Stimulated activated CD8-positive, alpha-beta memory T cell treated with anti-CD3 and anti-CD28 coated beads, Interleukin-2, amount 100 ng/mL, for 48 hours (primary cell): Measurements from ENCODE around the gene NCK2.
A peak's percentile ranks its signal among the peaks of the same experiment; 100 is the strongest.

Experiments
- DNase-seq, 2 donors: peaks; one replicate each; pipeline ENCODE4 v3.0.0-alpha.2; 2020; ENCODE audit warnings: low read depth in 2 of 2

Gene NCK2

DNA sequence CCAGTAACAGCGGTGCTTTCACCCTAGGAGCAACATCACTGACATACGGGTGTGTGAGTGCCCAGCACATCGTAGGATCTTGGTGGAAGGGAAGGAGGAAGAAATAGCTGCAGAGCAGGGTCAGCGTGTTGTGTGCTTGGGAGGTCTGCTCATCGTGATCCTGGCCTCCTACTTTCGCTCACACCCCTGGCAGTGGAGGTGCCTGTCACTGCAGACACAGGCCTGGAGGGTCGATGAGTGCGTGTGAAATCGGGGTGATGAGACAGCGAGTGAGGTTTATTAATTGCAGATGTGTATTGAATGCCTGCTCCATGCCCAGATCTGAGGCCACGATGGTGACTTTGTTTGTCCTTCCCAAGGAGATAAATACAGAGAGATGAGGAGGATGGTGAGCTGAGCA, 126.1 kb downstream of the NCK2 start:
- DNase-seq, result no peak

DNA sequence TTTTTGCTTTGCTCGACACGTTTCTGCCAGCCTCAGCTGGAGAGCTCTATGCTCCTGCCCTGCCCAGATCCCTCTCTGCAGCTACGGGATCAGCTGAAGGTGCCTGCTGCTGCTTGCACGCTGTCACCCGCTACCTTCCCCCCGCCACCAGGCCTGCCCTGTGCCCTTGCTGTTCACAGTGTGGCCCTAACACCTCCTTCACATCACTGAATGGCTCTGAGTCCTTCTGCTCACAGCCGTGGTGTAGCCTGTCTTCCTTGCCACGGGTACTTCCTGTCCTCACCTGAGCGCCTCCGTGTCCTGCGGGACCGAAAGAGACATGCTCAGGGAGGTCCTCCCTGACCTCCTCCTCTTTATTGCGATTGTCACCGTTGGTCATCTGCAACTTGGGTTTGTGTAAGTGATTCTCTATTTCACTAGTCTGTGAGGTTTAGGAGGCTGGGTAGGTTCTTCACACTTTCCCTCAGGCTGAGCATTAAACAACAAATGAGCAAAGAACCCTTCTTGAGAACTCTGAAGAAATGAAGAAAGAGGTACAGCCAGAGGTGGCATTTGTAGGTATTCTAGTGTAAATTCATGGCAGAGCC, 127.5 kb downstream of the NCK2 start:
- no peak for DNase-seq

DNA sequence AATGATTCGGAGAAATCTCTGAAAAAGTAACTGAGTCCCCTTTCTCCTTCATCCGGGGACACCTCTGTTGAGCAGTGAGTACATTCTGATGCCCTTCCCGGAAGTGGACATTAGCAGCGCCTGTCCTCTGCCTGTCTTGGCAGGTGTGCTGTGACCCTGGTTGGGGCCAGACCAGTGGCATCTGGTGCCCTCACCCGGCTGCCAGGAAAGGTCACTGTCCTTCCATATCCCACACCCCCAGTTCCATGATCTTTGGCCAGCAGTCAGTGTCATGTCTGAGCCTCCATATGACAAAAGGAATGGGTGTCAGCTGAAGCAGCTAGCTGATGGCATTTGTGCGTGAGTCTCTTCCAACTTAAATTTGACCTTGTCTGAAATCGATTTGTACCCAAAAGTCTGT, 128.1 kb downstream of the NCK2 start:
- no peak for DNase-seq

DNA sequence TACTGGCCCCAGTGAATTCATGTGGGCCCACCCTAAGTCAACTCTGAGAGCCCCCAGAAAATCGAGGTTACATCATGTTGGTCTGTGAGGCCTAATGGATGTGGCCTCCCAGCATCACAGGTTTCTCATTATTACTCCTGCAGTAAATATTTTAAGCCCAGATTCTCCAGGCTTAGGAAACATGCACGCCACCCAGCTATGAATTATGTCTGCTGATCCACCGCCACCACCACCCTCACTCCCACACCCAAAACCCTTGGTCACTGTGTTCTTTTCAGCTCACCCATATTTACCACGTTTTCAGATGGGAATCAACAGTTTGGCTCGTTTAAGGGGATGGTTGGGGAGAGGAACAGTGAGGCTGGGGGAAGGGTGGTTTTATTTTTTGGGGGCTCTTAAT, 128.6 kb downstream of the NCK2 start:
- no peak for DNase-seq

DNA sequence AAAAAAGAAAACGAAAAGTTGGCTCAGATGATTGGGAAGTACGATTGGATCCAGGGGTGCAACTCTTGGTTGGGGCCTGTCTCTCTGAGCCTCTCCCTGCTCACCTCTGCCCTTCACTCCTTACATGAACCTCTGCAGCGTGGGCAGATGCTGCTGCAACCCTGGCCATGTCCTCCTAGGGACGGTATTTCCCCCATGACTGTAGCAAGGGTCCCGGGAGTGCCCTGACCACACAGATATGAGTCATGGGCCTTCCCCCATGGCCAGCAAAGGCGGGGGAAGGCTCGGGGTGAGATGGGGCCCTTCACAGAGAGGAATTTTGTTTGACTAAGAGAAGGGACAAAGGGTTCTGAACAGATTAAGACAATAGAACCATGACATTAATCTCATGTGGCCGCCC, 129.0 kb downstream of the NCK2 start:
- DNase-seq, result peak; percentile 63 to 64

DNA sequence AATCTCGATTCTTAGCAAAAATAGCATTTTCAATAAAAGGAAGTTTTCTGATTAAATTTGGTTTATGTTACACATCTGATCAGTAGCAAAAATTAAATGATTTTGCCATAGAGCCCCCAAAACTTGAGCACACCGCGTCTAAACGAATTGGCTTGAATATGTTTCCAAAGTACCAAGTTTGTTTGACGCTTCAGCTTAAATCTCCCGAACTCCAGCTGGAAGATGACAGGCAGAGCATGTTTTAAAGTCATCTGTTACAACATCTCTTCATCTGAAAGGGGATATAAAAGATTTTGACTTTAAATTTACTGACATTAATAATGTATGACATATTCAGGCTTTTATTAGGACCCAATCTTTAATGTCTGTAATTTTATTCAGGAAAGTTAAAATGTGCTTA, 129.8 kb downstream of the NCK2 start:
- no peak for DNase-seq

DNA sequence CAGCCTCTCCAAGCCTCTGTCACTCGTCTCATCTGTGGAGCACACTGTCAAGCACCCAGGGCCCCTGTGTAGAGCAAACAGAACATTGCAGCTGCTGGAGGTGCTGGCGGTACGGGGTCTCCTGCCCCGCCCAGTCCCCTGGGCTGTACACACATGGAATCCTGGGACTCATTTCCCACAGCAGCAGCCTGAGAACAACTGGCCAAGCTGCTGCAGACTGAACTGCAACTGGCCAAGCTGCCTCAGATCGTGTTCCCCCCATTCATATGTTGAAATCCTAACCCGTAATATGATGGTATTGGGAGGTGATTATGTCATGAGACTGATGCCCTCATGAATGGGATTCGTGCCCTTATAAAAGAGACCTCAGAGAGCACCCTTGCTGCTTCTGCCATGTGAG, 130.5 kb downstream of the NCK2 start:
- DNase-seq, result no peak

DNA sequence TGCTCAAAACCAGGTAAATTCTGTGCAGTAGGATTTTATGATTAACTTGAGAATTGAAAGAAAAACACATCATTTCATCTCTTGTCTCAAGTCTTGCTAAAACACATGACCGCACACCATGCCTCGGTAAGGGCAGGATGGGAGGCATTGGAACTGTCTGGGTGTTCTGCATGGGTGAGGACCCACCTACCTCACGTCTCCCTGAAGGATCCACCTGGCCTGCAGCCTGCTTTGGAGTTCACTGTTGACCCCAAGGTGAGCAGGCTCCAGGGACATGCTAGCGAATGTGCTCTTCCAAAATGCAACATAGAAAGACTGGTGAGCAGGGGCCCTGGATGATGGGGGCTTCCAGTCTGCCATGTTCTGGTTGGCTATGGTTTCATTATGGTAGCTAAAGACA, 131.5 kb downstream of the NCK2 start:
- no peak for DNase-seq

DNA sequence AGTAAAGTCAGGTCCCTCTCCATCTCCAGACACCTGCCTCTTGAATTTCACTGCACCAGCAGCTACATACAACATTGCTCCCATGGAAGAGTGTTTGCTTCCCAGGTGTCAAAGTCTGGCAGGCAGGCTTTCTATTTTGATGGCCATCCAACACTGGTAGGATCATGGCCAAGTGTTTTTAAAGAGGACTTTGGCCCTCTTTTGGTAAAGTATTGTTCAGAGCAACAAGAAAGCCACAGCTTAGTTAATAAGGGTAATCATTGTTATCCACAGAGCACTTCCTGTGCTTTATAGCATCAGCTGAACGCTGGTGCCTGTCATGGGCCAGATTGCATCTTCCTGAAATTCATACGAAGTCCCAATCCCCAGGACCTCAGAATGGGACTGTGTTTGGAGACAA, 133.2 kb downstream of the NCK2 start:
- DNase-seq, result no peak

DNA sequence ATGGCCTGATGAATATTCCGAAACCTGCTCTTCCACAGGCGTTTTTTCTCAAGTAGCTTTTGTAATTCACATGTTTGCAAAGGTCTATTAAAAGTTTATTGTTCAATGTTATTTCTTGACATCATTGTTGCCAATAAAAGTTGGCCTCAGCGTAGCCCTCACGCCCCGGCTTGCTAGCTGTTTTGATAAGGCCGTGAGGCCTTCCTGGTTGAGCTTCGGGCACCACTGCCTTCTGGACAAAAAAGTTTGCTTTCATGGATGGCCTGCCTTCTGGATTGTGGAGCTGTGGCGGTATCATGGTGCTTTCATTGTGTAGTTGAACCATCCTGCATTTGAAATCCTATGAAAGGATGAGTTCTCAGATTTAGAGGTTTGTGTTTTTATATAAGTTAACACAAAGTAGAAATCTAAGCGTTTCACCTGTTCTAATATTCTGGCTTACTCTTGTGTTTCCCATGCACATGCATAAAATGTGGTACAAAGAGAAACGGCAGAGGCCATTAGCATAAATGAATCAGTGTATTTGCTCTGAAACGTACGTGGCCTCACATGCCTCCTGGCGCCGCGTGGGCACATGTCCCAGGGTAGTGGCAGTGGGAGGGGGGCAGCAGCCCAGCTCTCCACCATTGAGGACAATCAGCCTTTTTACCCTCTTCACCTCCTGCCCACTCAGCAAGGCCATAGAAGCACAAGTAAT, 134.5 kb downstream of the NCK2 start:
- DNase-seq, result no peak

DNA sequence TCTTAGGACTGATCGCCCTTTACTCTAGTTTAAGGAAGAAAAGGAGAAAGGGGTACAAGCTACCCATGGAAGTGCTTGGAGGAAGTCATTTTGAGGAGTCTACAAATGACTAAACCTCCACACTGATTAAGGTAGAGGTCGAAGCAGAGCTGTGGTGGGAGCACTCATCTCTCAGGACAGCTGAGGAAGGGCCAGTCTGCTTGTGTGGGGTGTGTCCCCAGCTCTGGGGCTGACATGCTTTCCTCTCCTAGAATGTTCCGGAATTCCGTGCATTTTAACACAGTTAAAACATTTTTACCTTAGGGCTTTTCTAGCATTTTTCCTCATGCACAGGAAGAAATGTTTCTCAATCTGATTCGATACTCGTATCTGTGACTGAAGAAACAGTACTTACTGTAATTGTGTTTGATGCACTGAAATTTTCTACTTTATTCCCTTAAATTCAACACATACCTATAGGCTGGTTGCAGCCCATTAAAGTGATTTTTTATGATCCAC, 135.1 kb downstream of the NCK2 start:
- no peak for DNase-seq

DNA sequence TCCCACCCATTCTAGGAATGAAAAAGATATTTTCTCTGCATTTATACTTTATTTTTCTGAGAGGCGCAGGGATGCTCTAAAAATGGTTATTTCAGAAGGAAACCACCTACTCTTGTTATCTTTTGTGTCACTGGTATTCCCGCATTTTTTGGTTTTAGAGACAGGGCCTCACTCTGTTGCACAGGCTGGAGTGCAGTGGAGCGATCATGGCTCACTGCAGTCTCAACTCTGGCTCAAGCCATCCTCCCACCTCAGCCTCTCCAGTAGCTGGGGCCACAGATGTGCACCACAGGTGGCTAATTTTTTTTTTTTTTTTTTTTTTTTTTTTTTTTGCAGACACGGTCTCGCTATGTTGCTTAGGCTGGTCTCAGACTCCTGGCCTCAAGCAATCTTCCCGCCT, 135.9 kb downstream of the NCK2 start:
- no peak for DNase-seq

DNA sequence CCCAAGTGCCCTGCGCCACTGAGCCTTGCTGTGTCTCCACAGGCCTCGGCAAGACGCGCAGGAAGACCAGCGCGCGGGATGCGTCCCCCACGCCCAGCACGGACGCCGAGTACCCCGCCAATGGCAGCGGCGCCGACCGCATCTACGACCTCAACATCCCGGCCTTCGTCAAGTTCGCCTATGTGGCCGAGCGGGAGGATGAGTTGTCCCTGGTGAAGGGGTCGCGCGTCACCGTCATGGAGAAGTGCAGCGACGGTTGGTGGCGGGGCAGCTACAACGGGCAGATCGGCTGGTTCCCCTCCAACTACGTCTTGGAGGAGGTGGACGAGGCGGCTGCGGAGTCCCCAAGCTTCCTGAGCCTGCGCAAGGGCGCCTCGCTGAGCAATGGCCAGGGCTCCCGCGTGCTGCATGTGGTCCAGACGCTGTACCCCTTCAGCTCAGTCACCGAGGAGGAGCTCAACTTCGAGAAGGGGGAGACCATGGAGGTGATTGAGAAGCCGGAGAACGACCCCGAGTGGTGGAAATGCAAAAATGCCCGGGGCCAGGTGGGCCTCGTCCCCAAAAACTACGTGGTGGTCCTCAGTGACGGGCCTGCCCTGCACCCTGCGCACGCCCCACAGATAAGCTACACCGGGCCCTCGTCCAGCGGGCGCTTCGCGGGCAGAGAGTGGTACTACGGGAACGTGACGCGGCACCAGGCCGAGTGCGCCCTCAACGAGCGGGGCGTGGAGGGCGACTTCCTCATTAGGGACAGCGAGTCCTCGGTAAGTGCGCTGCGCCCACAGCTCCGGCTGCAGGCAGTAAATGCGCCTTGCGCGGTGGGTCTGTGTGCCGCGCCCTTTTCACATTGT, 136.8 kb downstream of the NCK2 start:
- no peak for DNase-seq

DNA sequence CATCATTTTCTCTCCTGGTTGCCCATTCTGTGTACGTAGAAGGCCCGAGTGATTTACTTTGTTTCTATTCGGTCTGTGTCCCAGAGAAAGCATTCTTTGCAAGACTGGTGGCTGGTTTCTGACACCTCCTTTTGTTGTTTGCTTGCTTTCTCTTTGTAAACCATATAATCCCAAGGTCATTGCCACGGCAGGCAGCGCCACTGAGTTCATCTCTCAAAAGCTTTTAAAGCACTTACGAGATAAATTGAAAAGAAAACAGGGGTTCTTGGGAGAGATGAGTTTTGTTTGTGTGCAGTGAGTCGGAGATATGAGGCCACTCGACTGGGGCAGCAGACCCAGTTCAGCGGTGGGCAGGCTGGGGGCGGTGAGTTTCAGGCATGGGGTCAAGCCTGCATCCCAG, 137.6 kb downstream of the NCK2 start:
- no peak for DNase-seq

DNA sequence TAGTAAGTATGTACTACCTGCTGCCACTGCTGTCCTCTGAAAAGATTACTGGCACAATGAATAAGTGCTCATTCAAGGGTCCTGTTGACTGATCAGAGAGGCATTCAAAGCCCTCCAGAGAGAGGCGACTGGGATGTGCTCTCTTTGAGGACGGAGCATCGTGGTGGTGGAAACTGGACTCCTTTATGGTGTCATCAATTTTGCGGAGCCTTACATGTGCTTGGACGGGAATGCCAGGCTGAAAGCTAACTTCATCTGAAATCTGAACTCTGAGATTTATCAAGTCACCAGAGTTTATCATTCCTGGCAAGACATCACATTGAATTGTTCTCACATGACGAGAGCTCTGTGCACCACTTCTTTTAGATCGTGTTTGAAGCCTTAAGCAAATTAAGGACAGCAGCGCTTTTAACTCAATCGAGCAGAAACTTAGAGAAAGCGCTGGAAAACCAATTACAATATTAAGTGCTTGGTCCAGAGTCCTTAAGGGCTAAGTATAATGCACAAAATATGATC, 138.3 kb downstream of the NCK2 start:
- no peak for DNase-seq

DNA sequence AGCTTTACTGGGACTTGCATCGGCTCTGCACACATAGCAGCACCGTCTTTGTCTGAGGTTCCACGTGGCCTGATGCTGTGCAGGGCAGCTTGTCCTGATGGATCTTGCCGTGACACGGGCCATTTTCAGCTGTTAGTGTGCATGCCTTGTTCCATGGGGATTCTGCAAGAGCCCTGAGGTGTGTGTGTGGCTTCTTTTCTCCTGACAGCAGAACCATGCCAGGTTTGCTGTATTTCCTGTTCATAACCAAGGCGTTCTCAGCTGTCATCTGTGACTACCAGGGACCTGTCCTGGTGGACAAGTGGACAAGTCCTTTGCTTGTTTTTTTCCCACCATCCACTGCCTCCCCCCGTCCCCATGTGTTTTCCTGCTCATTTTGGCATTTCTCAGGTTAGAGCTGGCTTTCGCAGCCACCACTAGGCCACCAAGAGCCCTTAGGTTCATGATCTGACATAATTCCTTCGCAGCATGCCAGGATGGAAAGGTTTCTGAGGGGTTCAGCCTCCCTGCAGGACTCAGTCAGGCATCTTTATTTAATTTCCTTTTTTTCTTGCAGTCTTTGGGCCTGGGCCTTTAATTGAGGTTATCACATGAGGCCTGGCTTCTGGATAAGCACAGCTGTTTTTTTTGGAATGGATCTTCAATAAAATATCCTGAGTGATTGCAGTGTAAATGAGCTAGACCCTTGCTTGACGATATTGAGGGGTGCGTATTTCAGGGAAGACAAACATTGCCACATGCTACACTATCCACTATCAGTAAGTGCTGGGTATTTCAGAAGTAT, 139.4 kb downstream of the NCK2 start:
- DNase-seq, result no peak

DNA sequence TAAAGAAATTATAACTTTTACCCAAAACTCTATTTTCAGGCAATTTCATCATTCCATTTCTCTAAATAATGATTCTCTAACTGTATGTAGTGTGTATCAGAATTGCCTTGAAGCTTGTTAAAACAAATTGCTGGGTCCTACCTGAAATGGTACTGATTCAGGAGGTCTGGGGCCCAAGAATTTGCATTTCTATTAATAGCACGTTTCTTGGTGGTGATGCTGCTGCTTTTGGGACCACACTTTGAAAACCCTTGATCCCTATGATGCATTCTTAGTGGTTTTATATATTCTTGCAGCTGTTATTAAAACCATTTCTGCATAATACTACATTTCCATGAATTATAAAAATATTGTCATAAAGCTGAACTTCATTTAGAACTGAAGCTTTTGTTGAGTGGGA, 140.7 kb downstream of the NCK2 start:
- no peak for DNase-seq

DNA sequence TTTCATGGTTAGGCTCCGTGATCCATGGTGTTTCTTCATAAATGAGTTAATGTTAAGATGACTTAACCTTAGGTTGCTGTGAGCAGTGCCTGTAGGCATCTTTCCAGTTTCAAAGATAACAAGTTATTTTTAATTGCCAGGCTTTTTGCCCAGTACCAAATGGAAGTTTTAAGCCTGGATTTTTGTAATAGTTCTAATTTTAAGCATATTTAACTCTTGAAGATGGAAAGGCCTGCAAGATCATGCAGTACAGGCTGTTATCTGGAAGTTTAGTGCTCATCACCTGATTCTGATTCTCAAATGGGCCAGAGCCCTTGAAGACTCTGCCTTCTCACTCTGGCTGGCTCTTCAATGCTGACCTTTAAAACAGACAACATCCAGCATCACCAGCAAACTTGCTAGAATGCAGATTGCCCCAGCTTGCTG, 141.3 kb downstream of the NCK2 start:
- no peak for DNase-seq

DNA sequence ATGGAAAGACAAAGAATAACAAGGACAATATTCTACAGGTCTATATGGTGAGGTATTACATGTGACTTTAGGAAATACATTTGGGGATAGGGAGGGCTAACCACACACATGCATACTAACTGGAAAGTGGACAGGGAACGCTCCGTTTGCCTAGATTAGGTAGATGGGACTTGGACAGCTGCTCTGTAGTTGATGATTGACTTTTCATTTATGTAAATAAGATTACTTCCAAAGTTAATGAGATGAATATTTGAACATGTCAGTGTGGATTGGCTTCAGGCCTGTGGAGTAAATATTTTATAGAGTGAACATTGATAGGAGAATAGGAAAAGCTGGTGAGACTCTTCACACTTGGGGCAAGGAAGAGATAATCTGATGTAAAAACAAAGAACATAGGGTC, 142.0 kb downstream of the NCK2 start:
- DNase-seq, result no peak

DNA sequence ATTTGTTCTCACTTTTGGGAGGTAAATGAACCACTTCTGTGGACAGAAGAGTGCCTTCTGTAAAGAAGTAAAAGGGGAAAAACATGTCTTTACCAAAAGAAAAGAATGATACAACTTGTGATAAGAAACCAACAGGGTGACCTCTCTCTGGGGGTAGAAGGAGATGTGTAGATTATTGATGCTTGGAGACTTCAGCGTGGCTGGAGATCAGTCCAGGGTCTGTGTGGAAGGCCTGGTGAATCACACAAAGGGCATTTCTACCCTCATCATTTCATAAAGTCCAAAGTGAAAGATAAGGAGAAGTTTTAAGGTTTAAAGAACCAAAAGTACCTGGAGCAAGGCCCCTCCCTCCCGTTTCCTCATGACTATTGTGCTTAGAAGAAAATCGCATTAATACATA, 142.5 kb downstream of the NCK2 start:
- no peak for DNase-seq

DNA sequence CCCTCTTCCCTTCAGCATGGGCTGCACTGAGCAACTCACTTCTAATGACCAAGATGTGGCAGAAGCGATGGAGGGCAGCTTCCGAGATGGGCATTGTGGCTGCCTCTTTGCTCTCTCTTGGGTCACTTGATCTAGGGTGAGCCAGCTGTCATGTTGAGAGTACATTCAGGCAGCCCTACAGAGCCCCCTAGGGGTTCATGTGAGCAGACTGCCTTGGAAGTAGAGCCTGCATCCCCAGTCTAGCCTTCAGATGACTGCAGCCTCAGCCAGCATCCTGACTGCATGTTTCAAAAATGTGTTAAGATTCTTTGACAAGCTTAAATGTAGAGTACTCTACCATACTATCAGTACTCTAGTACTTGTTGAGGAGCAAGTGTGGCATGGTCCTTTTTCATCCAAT, 143.9 kb downstream of the NCK2 start:
- DNase-seq, result no peak

DNA sequence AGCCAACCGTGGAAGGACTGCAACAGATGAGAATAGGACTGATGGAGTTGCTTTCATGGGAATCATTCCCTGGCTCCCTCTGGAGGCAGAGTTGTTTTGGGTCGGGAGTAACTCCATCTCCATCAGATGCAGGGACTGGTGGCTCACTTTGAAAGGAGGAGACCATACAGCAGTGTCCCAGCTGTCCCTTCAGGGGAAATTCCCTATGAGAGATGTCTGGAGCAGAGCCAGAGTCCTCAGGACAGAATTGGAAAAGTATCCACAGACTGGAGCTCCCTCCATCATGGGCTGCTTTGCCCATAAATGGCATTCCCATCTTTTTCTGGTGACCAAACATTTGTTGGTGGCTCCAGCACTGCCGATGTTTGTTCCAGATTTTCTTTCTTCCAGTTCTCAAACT, 144.3 kb downstream of the NCK2 start:
- DNase-seq, result no peak
